Ureter (tissue), 1 donor: ENCODE measurements around the gene SHE. TPM values are rescaled to one million over a fixed set of nuclear protein-coding genes. Genes with fewer than 3 reads are reported as not detected.
"Not testable (repeated sequence)": the region's sequence is repeated elsewhere in the genome, so short reads cannot be mapped to it uniquely, and the experiment has no call there.

Experiments
- DNase-seq: peaks from one replicate; pipeline ENCODE4 v3.0.0-alpha.2; 2020; ENCODE audit warnings: low spot score
- total RNA-seq: library from RNA; stranded (reverse); gene quantifications from one replicate; pipeline ENCODE4 v1.2.4, GENCODE V29; 2023
- donor health status: DM: yes; HTN: yes; CAD: no.

Gene SHE
- 13.3 TPM for total RNA-seq

DNA sequence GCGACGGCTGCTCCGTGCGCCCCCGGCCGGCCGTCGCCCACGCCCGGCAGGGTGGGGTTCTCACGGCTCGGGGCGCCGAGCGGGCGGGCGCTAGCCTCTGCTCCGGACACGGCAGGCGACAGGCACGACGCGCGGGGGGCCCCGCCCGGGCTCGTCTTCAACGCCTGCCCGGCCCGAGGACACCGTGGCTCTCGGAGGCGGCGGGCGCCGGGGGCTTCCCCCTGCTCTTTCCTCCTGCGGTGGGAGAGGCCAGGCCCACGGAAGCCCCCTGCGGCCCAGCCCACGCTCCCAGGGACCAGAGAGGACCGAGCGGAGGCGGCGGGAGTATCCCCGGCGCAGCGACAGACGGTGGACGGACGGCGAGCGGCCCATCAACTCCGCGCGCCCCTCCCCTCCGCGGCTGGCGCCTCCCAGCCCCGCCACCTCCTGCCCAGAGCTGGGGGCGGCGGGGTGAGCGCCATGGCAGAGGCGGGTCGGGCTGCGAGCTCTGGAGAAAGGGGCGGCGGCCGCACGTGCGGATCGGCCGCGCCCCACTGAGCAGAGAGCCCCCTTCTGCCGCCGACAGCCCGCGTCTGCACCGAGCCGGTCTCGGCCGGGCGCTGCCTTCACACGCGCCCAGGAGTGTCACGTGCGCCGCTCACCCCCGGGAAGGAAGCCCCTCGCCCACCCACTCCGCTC lies at the start of gene SHE, which contains the start of gene TDRD10:
Gene SHE, minus strand, starts transcription at position 347 of the 678 bp plus-strand sequence. CDS start 386 bp downstream, outside the sequence.
Gene TDRD10, plus strand, starts transcription at position 154 of the 678 bp plus-strand sequence. CDS start 4,685 bp downstream, outside the sequence.
- no peak for DNase-seq

DNA sequence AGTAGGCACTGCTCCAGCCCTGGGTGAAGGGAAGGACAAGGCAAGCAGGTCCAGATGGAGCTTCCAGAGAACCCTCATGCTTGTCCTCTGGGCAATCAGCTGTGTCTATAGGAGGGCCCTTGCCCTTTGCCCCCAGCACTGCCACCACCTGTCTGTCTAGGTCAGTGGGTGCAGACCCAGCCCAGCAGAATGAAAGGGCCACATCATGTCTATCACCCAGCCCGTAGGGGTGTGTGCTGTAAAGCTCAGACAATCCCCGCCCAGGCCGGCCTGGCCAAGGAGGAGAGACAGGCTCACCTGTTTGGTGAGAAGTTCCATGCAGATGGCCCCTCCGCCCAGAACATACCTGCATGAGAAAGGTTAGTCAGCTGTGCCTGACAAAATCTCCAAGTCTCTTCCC lies 49.3 kb upstream of the SHE start:
- DNase-seq, result no peak

DNA sequence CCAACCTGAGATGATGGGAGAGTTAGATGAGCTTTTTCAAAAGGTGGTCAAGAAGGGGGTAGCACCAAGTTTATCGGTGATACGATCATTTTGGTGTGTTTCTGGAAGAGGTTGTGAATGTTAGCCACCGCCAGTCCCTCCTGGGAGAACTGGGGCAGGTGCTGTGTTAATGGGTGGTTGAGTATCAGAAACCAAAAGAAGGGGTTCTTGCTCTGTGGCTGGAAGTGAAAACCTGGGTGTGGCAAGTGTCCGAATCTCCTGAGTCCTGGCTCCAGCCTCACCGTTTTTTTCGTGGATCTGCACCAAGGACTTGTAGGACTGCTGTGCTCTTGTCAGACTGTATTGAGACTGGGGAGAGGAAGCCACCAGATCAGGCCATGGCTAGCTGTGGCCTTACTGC lies 48.4 kb upstream of the SHE start:
- DNase-seq, result no peak

DNA sequence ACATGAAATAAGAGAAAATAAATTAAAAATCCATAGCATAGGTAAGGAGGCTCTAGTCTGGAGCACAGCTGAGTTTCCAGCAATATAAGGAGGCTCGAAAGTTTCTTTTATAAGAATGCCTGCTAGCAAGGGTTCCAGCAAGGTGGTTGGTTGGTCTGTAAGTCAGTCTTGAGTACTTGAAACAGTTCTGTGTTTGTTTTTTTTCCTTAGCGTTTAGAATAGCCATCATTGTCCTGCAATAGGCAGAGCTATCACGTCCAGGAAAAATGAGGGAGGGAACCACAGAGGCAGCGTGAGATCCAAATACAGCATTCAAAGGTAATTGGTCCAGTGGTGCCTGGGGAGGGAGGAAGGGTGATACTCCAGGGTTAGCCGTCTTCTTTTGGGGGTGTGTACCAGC lies 47.9 kb upstream of the SHE start:
- DNase-seq, result no peak

DNA sequence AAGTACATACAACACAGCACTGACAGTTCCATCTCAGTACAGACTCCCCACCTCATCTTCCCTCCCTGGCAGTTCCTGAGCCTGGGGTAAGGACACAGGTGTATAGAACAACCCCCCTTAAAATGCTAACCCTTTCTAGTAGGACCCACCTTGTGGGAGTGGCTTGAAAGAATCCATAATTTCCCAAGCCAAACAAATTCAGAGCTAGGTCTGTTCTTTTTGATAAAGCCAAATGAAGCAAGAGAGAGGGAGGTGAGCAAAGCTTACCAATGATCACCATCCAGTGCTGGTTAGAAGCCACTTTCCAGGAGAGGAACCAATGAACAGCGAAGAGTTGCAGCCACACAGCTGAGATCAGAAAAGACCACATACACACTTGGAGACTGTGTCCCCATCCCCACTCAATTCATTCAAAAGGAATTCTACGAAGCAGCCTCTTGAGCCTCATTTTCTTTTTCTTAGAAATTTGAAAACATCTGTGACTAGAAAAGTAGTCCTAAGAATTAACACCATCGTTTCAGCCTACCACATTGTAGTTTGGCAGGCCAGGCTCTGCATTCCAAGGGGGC lies 47.1 kb upstream of the SHE start:
- no peak for DNase-seq

DNA sequence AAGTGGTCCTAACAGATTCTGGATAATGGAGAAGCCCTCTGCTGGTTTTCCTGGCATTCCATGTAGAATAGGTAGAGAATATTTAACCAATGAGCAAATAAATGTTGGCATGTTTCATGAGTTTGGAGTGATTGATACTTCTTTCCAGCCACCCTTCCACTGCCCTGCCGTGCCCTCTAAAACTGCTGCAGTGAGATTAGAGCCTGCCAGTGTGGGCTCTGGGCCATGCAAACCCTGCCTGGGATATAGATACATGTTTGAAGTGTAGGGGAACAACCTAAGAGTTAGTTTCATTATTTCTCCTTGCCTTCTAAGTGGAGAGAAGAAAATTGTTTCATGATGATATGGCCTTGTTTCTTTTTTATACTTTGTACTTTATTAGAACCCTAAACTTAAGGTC lies 45.8 kb upstream of the SHE start:
- no peak for DNase-seq

DNA sequence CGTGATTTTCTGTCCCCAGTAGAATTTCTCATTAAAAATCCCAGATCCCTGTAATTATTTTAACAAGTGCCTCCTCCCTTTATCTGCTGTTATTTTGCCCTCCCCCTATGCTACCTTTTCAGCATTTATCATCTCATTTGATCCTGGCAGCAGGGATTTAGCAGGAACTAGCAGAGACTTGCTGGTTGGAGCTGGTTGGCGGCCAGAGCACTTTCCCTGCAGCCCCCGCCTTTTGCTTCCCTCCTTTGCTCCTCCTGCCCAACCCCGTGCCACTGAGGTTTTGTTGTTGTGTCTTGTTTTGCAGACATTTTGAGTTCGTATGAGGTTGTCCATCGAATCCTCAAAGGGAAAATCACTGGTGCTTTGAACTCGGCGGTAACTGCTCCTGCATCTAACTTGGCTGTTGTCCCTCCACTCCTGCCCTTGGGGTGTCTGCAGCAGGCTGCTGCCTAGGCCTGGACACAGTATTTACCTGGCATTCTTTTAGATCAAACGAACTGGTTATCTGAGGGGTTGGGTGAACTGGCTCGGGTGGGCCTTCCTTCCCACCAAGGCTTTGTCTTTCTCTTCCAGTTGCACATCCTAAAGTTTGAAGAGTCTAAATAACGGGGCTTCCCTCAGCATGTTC lies 45.0 kb upstream of the SHE start:
- no peak for DNase-seq

DNA sequence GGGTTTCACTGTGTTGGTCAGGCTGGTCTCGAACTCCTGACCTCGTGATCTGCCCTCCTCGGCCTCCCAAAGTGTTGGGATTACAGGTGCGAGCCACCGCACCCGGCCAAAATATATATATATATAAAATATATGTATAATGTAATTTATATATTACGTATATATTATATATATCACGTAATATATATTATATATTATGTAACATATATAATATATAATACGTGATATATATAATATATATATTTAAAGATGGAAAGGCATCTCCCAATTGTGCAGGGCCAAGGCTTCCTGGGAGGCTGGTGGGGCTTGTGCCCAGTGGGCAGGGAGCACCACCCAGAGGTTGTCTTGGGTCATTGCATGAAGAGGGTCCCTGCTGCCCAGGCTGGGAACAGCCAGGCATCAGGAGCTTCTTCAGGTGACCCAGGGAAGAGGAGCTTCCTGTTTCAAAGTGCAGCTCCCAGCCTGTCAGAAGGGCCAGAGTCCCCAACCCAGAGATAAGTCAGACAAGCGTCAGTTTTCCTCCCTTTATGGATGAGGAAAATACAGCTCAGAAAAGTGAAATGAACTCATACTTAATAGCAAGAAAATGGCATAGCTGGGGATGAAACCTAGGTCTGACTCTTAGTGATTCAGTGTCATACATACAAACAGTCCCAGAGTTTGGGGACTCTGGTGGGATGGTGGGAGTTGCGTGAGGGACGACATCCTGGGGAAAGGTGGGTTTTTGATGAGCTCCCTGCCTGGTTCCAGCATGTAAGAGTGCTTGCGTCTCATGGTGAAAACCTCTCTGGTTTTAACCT lies 44.3 kb upstream of the SHE start:
- no peak for DNase-seq

DNA sequence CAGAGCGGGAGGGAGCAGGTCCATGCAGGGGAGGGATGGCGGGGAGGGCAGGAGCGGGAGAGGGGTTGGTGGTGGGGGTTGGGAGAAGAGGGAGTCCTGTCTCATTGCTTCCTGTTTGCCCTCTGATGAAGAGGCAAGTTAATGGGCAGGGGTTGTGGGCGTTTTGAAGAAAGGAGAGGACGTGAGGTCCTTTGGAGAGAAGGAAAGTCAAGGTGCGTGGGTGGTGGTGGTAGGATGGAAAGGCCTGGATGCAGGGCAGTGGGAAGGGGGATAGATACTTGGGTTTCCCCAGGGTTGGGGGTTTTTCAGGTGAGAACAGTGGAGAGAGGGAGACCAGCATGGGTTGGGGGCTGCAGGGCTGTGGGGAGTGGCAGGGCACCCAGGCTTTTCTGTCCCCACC lies 39.0 kb upstream of the SHE start:
- DNase-seq, result no peak

DNA sequence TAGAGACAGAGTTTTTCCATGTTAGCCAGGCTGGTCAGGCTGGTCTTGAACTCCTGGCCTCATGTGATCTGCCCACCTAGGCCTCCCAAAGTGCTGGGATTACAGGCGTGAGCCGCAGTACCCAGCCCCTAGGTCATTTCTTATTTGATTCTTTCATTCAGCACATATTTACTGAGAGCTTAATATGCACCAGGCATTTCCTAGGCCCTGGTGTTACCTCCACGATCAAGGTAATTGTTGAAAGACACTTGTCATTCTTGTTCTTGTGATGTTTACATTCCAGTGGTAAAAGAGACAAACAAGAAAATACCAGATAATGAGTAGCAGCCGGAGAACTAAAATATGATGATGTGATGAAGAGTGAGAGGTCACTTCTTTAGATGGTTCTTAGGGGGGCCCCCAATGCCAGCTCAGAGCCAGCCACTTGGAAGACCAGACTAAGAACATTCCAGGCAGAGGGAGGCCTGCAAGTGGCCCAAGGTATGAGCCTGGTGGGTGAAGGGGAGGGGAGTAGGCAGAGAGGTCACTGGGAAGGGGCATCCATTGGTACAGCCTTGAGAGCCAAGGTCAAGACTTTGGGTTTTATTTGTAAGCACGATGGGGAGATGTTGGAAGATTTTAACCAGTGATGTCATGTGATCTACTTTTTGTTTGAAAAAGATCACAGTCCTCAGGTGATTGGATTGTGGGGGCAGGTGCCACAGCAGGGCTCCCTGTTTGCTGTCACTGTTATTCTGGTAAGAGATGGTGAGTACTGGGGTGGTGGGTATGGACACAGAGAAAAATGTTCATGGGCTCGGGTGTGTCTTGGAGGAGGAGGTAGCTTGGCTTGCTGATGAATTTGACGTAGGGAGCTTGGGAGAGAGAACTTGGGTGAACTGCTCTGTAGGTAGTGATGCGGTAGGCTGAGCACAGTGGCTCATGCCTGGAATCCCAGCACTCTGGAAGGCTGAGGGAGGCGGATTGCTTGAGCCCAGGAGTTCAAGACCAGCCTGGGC lies 37.6 kb upstream of the SHE start:
- no peak for DNase-seq

DNA sequence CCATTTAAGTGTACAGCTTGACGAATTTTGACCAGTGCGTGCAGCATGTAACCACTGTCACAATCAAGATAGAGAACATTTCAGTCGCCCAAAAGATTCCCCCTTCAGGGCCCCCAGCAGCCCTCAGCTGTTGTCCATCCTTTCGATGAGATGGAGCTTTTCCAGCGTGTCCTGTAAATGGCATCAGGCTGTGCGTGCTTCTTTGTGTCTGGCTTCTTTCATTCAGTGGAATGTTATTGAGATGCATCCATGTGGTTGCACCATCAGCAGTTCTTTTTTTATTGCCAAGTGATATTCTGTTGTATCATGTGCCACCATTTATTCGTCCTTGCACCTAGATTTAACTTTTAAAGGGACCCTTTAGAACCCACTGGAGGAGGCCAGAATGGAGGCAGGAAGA lies 34.4 kb upstream of the SHE start:
- no peak for DNase-seq

DNA sequence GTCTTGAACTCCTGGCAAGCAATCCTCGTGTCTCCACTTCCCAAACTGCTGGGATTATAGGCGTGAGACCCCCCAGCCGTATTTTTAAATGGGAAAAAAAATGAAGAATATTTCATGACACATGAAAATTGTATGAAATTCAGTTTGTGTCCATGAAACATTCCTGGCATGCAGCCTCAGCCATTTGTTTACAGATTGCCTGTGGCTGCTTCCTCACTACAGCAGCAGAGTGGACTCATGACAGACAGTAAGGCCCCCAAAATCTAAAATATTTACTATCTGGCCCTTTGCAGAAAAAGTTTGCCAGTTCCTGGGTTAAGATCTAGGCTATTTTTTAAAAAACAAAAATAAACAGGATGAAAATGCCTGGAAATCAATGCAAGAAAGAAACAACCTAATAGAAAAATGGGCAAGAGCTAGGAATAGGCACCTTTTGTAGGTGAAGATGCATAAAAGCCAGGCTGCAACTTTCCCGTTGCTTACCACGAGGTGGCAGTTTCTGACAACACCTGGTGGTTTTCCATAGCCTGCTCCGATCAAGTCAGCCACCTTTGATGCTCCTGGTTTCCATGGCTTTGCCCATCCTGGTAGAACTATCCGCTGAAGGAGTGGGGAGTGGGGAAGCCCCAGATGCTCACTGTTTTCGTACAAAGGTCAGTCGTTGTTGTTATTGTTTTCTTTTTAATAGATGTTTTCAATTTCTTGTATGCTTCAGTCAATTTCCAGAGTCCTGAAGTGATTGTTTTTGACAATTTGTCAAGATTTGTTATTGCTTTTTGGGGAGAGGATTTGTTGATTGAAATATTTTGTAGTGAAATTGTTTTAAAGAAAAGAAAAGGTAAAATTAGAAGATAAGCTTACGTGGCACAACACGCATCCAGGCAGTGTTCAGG lies 32.0 kb upstream of the SHE start:
- DNase-seq, result no peak

DNA sequence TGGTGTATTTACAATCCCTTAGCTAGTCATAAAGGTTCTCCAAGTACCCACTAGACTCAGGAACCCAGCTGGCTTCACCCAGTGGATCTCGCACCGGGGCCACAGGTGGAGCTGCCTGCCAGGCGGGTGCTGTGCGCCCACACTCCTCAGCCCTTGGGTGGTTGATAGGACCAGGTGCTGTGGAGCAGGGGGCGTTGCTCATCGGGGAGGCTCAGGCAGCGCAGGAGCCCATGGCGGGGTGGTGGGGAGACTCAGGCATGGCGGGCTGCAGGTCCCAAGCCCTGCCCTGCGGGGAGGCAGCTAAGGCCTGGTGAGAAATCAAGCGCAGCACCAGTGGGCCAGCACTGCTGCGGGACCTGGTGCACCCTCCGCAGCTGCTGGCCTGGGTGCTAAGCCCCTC lies 29.7 kb upstream of the SHE start:
- DNase-seq, result not testable (repeated sequence)

DNA sequence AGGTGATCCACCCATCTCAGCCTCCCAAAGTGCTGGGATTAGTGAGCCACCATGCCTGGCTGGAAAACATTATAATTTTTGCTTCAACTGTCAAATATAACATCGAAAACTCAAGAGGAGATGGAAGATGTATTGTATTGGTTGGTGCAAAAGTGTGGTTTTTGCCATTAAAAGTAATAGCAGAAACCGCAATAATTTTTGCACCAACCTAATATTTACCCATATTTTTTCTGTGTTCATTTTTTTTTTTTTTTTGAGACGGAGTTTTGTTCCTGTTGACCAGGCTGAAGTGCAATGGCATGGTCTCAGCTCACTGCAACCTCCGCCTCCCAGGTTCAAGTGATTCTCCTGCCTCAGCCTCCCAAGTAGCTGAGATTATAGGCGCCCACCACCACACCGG lies 27.1 kb upstream of the SHE start:
- DNase-seq, result no peak

DNA sequence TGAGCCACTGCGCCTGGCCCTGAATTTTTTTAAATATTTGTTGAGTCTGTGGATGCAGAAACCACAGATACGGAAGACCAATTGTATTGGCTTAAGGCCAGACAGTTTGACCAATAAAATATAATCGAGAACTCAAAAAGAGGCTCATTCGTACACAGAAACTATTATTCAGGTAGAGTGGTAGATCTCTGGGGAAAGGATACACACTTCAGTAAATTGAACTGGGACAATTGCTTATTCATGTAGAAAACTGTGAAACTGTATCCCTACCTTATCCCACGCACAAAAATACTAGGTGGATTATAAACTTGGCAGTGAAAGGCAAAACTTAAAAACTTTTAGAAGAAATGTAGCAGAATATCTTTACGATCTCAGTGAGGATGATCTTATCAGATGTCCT lies 25.0 kb upstream of the SHE start:
- no peak for DNase-seq

DNA sequence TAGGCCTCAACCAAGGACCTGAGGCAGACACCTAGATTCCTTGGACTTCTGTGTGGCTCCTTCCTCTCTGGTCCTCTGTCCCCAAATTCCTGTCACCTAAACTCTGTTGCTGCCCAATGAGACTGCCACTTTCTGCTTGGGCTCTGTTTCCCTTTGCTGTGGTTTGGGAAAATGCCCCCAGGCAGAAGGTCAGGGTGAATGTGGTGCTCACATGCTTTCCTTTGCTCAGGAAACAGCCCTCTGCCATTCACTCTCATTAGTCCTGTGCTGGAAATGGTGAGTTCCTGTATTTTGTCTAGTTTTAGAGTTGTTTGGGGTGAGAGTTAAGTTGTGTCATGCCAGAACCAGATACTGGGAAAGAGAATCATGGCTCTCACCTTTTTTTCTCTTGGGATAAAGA lies 22.7 kb upstream of the SHE start:
- DNase-seq, result no peak

DNA sequence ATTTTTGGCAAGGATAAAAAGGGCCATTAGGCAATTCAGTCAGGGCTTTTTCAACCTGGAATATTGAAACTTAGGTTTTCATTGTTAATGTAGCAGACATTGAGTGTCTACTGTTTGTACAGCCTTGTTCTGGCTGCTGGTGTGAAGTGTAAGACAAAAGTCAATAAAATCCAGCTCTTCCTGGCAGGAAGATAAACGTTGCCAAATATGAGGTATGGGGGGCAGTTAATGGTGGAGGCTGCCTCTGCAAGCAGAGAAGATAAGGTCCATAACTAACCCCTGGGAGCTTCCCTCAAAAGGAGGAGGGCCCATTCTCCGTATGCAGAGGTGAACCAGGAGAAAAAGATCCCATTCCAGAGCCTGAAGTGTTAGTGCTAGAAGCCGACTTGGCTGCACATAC lies 19.5 kb upstream of the SHE start:
- DNase-seq, result no peak

DNA sequence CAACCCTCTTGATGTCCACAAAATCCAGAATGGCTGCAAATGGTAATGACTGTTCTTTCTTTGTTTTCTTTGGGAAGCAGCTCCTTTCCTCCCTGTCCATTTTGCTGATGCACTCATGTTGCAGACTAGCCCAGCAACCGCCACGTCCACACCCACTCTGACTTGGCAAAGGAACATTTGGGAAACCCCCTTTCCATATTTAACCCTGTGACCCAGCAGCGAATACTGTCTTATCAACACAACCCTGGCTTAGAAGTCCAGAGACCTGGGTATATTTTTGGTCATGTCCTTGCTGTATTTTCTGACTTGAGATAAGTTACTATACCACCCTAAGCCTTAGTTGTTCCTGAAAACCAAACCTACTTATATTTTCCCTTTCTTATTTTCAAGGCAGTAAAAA lies 18.1 kb upstream of the SHE start:
- no peak for DNase-seq

DNA sequence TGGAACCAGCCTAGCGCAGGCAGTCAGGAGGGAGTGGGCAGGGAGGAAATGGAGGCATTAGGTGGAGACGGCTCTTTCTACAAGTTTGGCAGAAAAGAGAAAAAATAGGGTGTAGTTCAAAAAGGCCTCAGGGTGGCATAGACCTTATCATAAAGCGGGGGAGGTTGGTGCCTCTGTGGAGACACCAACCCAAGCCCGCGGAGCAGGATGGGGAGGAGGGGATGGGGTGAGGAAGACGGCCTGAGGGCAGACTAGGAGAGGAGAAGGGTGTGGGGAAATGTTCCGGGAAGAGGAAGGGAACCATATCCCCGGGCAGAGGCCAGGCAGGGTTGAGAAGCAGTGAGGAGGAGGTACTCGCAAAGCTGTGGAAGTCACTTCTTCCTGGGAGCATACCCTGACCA lies 17.4 kb upstream of the SHE start:
- no peak for DNase-seq

DNA sequence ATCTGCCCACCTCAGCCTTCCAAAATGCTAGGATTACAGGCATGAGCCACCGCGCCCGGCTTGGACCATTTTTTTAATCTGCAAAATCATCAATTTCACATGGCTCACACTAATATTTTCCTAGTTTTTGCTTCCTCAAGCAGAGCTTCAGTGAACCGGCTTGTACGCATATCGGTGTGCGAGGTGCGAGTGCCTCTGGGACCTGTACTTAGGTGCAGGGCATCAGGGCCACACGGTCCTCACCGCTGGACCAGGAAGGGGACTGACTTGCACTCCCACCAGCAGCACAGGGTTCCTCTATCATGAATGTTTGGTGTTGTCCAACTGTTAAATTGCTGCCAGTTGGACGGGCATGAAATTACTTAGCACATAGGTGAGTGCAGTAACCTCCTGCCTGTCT lies 15.4 kb upstream of the SHE start:
- no peak for DNase-seq
